ENCODE results near the gene SLC7A5.

SLC7A5 gene

GRCh38 chr16:87842209-87842869 is 27.0 kb downstream of the SLC7A5 start:
- H3K9ac ChIP-seq, result no peak overlapping the region
- H3K27ac ChIP-seq, result no peak overlapping the region
- no peaks in the 10 kb centered on the region for H3K4me1 ChIP-seq (ENCODE audit: low read depth, poor library complexity, severe bottlenecking)
- H4K20me1 ChIP-seq (ENCODE audit: insufficient read depth), result peaks cover 27% of the 10 kb centered on the region; the same call in 1 of the 2 replicates
- H3K27me3 ChIP-seq (ENCODE audit: insufficient read depth, low read depth), result no peaks in the 10 kb centered on the region
- H3K79me2 ChIP-seq (ENCODE audit: insufficient read depth, low read depth), result peaks cover 52% of the 10 kb centered on the region
- no peak overlapping the region for H2AFZ ChIP-seq (ENCODE audit: low read depth)
- no peak for TF ChIP-seq CTCF (conservative IDR thresholded peaks at IDR 0.05; ENCODE audit: low read depth, low read length)
- H3K36me3 ChIP-seq (ENCODE audit: insufficient read depth), result peaks cover 12% of the 10 kb centered on the region; the same call in 1 of the 2 replicates
- no peak overlapping the region for H3K4me2 ChIP-seq
- no peak overlapping the region for H3K4me3 ChIP-seq (IDR thresholded peaks at IDR 0.05; ENCODE audit: insufficient read depth, low read depth, low read length)

GRCh38 chr16:87841340-87842208 is 27.7 kb downstream of the SLC7A5 start:
- Histone ChIP-seq H3K27me3 (ENCODE audit: insufficient read depth, low read depth) (no peaks in the 10 kb centered on the region), H3K36me3 (ENCODE audit: insufficient read depth) (peaks cover 12% of the 10 kb centered on the region; the same call in 1 of the 2 replicates), H3K4me1 (ENCODE audit: low read depth, poor library complexity, severe bottlenecking) (no peaks in the 10 kb centered on the region), H3K9ac (no peak overlapping the region), H3K4me2 (no peak overlapping the region), H4K20me1 (ENCODE audit: insufficient read depth) (peaks cover 21% of the 10 kb centered on the region; the same call in 1 of the 2 replicates), H3K79me2 (ENCODE audit: insufficient read depth, low read depth) (peaks cover 45% of the 10 kb centered on the region), H2AFZ (ENCODE audit: low read depth) (no peak overlapping the region), H3K27ac (no peak overlapping the region), H3K4me3 (IDR thresholded peaks at IDR 0.05; ENCODE audit: insufficient read depth, low read depth, low read length) (no peak overlapping the region)
- TF ChIP-seq CTCF (conservative IDR thresholded peaks at IDR 0.05; ENCODE audit: low read depth, low read length), result no peak

- Histone ChIP-seq H3K36me3 (ENCODE audit: insufficient read depth) (peaks cover 12% of the 10 kb centered on the region; the same call in 1 of the 2 replicates), H3K27ac (no peak overlapping the region)
Measured at GRCh38 chr16:87840271-87840978, 28.9 kb downstream of the SLC7A5 start.

More at GRCh38 chr16:87840271-87840978, 28.9 kb downstream of the SLC7A5 start:
- H4K20me1 ChIP-seq (ENCODE audit: insufficient read depth), result peaks cover 21% of the 10 kb centered on the region; the same call in 1 of the 2 replicates
- H3K4me2 ChIP-seq, result no peak overlapping the region
- no peaks in the 10 kb centered on the region for H3K4me1 ChIP-seq (ENCODE audit: low read depth, poor library complexity, severe bottlenecking)
- no peak overlapping the region for H2AFZ ChIP-seq (ENCODE audit: low read depth)
- H3K27me3 ChIP-seq (ENCODE audit: insufficient read depth, low read depth), result no peaks in the 10 kb centered on the region
- peaks cover 38% of the 10 kb centered on the region; the same call in 1 of the 2 replicates for H3K79me2 ChIP-seq (ENCODE audit: insufficient read depth, low read depth)
- TF ChIP-seq CTCF (conservative IDR thresholded peaks at IDR 0.05; ENCODE audit: low read depth, low read length), result no peak
- no peak overlapping the region for H3K4me3 ChIP-seq (IDR thresholded peaks at IDR 0.05; ENCODE audit: insufficient read depth, low read depth, low read length)
- no peak overlapping the region for H3K9ac ChIP-seq

Data from KMS-11 (cell line).